Measurements from ENCODE around the gene CNDP1.
"Not testable (repeated sequence)": the region's sequence is repeated elsewhere in the genome, so short reads cannot be mapped to it uniquely, and the experiment has no call there.

GRCh38 chr18:74565164-74565563 lies 30.9 kb downstream of the CNDP1 start:
- not testable (repeated sequence) for TF ChIP-seq POLR2A, POLR2AphosphoS5, TAF1 (IDR thresholded peaks at IDR 0.05; ENCODE audit: low read depth, low read length)
